Endothelial cell of umbilical vein (primary cell): ENCODE measurements around the gene KIF22. TPM values are rescaled to one million over a fixed set of nuclear protein-coding genes. Genes with fewer than 3 reads are reported as not detected.

Experiments used
- BruUV-seq: library from RNA; stranded (reverse); fragments of 400-500 nt; replicated peaks from 2 replicates; lab custom pipeline; 2021; lab: Mats Ljungman, UMichigan
- CTCF ChIA-PET: fragments of 300-600, 350-600 bp; sonication (Branson Sonifier 250); formaldehyde crosslinking; loops from one replicate; lab custom pipeline; 2021; ENCODE audit warnings: antibody characterized with exemption, inconsistent platforms; lab: Charles Lee
- POLR2A ChIA-PET: fragments of 300-600, 350-600 bp; sonication (Branson Sonifier 250); formaldehyde crosslinking; loops from one replicate; lab custom pipeline; 2021; ENCODE audit warnings: antibody characterized with exemption, inconsistent platforms; lab: Charles Lee
- DNase-seq: peaks from one replicate; pipeline ENCODE4 v3.0.0-alpha.2; 2011; ENCODE audit warnings: low read depth, low spot score
- FAIRE-seq: peaks from 2 replicates; lab custom pipeline; 2011; peaks lifted over from hg19 to GRCh38; lab: Jason Lieb, UNC
- H2AFZ ChIP-seq: 2 replicates; pipeline ENCODE4 v1.6.0; 2012; ENCODE audit warnings: low read depth, low read length, control low read depth, inconsistent platforms
- H3K27ac ChIP-seq: 2 replicates; pipeline ENCODE4 v1.5.1; 2011; ENCODE audit warnings: low read depth, mild to moderate bottlenecking, control low read depth, low read length, moderate library complexity; ENCODE audit not compliant: insufficient read depth
- H3K27me3 ChIP-seq, 2 experiments: 2 replicates each; pipeline versions ENCODE4 v1.6.0 to v1.6.1; 2011; ENCODE audit warnings: low read length in 2 of 2, mixed read lengths in 1 of 2; ENCODE audit not compliant: control insufficient read depth in 2 of 2, insufficient read depth in 2 of 2
- H3K36me3 ChIP-seq, 2 experiments: 2 replicates in 1 of 2; 3 replicates in 1 of 2; pipeline ENCODE4 v1.5.1; 2011; ENCODE audit warnings: low read length in 2 of 2, mild to moderate bottlenecking in 1 of 2, moderate library complexity in 1 of 2; ENCODE audit not compliant: control insufficient read depth in 2 of 2, insufficient read depth in 2 of 2; ENCODE audit errors: extremely low read depth in 1 of 2
- H3K4me1 ChIP-seq: 3 replicates; pipeline ENCODE4 v1.5.1; 2011; ENCODE audit warnings: mild to moderate bottlenecking, low read length; ENCODE audit not compliant: control insufficient read depth, insufficient read depth; ENCODE audit errors: extremely low read depth
- H3K4me2 ChIP-seq: 2 replicates; pipeline ENCODE4 v1.6.1; 2011; ENCODE audit warnings: low read length, control low read depth, mixed read lengths; ENCODE audit not compliant: insufficient read depth
- H3K4me3 ChIP-seq, 3 experiments: fragments of 200-600 bp in 1 of 3; sonication (generic), shearing (Covaris generic) in 1 of 3; replicated peaks in 1 of 3; 2 replicates each; pipeline ENCODE4 v1.5.1; 2011 to 2016; ENCODE audit warnings: control low read depth in 3 of 3, low read length in 3 of 3, mild to moderate bottlenecking in 2 of 3, inconsistent platforms in 1 of 3, low read depth in 1 of 3, moderate library complexity in 1 of 3; ENCODE audit not compliant: insufficient read depth in 1 of 3
- H3K79me2 ChIP-seq: 2 replicates; pipeline ENCODE4 v1.6.0; 2012; ENCODE audit warnings: low read length, inconsistent platforms; ENCODE audit not compliant: control insufficient read depth, insufficient read depth
- H3K9ac ChIP-seq: replicated peaks from 2 replicates; pipeline ENCODE3; 2011; ENCODE audit warnings: low read length, control low read depth; ENCODE audit not compliant: insufficient read depth; ENCODE audit errors: extremely low read depth
- H3K9me1 ChIP-seq: replicated peaks from 3 replicates; pipeline ENCODE4 v1.6.0; 2011; ENCODE audit warnings: mild to moderate bottlenecking, low read length; ENCODE audit not compliant: control insufficient read depth, insufficient read depth; ENCODE audit errors: extremely low read depth
- H3K9me3 ChIP-seq: replicated peaks from 2 replicates; pipeline ENCODE4 v1.5.1; 2012; ENCODE audit warnings: low read length, inconsistent platforms; ENCODE audit not compliant: control insufficient read depth, insufficient read depth
- H4K20me1 ChIP-seq: replicated peaks from 2 replicates; pipeline ENCODE3; 2011; ENCODE audit warnings: mild to moderate bottlenecking, low read length; ENCODE audit not compliant: control insufficient read depth, insufficient read depth; ENCODE audit errors: extremely low read depth
- EZH2 ChIP-seq: IDR thresholded peaks from 2 replicates; pipeline ENCODE4 v1.6.1; 2012; ENCODE audit warnings: borderline replicate concordance, low read depth, mild to moderate bottlenecking, moderate library complexity, low read length, inconsistent platforms; ENCODE audit not compliant: severe bottlenecking
- FOS ChIP-seq: IDR thresholded peaks from 2 replicates; pipeline ENCODE4 v1.6.1; 2011; ENCODE audit warnings: mild to moderate bottlenecking, low read length, moderate library complexity, borderline replicate concordance; ENCODE audit not compliant: insufficient read depth
- GATA2 ChIP-seq: IDR thresholded peaks from 2 replicates; pipeline ENCODE4 v1.7.0; 2011; ENCODE audit warnings: low read depth, mild to moderate bottlenecking, moderate library complexity, mixed read lengths, low read length; ENCODE audit not compliant: insufficient read length, insufficient read depth
- JUN ChIP-seq: IDR thresholded peaks from 2 replicates; pipeline ENCODE4 v1.6.1; 2011; ENCODE audit warnings: borderline replicate concordance, low read depth; ENCODE audit not compliant: insufficient read length, insufficient read depth
- MAX ChIP-seq: IDR thresholded peaks from 2 replicates; pipeline ENCODE4 v1.6.1; 2011; ENCODE audit not compliant: insufficient read depth, insufficient read length
- MYC ChIP-seq: IDR thresholded peaks from one replicate; pipeline ENCODE4 v1.6.1; 2011; ENCODE audit warnings: mild to moderate bottlenecking, low read depth, low read length
- dilution Hi-C: fragments of 300-500 bp; cut with MboI; formaldehyde crosslinking; loops from one replicate; pipeline ENCODE4 v1.15.0; 2019; ENCODE audit warnings: low sequenced_read_pairs; ENCODE audit not compliant: extremely low pct_ligation_motif_present
- intact Hi-C: fragments of 100-400 bp; cut with micrococcal nuclease; formaldehyde crosslinking; loops from one replicate; pipeline ENCODE4 v1.10.0; 2022
- polyA plus RNA-seq, 4 experiments: library from polyadenylated mRNA; depleted of rRNA in 3 of 4; stranded (reverse) in 3 of 4; unstranded in 1 of 4; fragments of >200 nt; gene quantifications; 2 replicates each; pipeline versions ENCODE4 v1.2.1 to v1.2.3, GENCODE V29; 2011 to 2012; ENCODE audit warnings: missing spikeins in 1 of 4
- total RNA-seq: library from RNA; stranded (reverse); gene quantifications from 2 replicates; pipeline ENCODE4 v1.2.3, GENCODE V29; 2021

The KIF22 gene
- total and polyA plus RNA-seq, 2 donors (not counting 3 experiments of a cell fraction or from before 2014, with no cell fraction given) = 67.3 to 90.0 TPM

- H3K79me2 ChIP-seq = no peaks in the 10 kb centered on the region
- intact Hi-C loops (no loop called here), dilution Hi-C loops (no loop called here)
- TF ChIP-seq FOS (no peak), JUN (no peak), MAX (no peak), EZH2 (no peak), GATA2 (no peak), MYC (no peak)
- no peaks in the 10 kb centered on the region for H3K9me3 ChIP-seq
- no peaks in the 10 kb centered on the region for H4K20me1 ChIP-seq
- H3K4me3 ChIP-seq = no peak overlapping the region
- no peak overlapping the region for H3K27ac ChIP-seq
- POLR2A ChIA-PET = no interaction called here
- no peaks in the 10 kb centered on the region for H3K36me3 ChIP-seq
- H3K27me3 ChIP-seq = peaks cover 0 to 3% of the 10 kb centered on the region in 2 experiments
- no peak overlapping the region for H3K9ac ChIP-seq
- H3K4me1 ChIP-seq = no peaks in the 10 kb centered on the region
- H3K9me1 ChIP-seq = no peaks in the 10 kb centered on the region
- CTCF ChIA-PET = no interaction called here
- no TSS peak for BruUV-seq
- DNase-seq (no peak), FAIRE-seq (no peak)
- no peak overlapping the region for H3K4me2 ChIP-seq
- no peak overlapping the region for H2AFZ ChIP-seq
Measured at GRCh38 chr16:29744541-29745101, 45.9 kb upstream of the KIF22 start.
